Hypothalamus (tissue), 51 donors: ENCODE results near the gene C6orf15.
A peak's percentile ranks its signal among the peaks of the same experiment; 100 is the strongest.

Source experiments
- DNase-seq, 51 donors: peaks; one replicate each; lab custom pipeline; 2025; lab: John Stamatoyannopoulos, UW

The C6orf15 gene

GRCh38 chr6:31111712-31112111 lies 663 bp downstream of the C6orf15 start:
- DNase-seq: no peak

GRCh38 chr6:31110825-31111582 lies 1.4 kb downstream of the C6orf15 start:
- DNase-seq: no peak

DNA sequence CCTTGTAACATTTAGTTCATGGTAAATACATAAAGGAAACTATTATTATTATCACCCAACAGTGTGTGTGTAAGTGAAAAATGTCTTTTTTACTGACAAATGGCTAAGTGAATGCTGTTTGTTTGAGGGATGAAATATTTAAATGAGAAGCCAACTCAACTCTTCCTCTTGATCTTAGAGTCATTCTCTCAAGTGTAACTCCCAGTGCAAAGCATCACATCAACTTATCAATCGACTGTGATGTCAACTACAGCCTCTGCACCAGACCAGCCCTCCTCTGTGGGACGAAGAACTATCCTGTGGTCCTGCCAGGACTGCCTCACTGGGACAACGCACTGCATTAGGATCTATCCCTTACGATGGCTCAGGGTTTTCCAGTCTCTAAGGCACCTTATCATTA lies 5.3 kb downstream of the C6orf15 start:
- no peak for DNase-seq

DNA sequence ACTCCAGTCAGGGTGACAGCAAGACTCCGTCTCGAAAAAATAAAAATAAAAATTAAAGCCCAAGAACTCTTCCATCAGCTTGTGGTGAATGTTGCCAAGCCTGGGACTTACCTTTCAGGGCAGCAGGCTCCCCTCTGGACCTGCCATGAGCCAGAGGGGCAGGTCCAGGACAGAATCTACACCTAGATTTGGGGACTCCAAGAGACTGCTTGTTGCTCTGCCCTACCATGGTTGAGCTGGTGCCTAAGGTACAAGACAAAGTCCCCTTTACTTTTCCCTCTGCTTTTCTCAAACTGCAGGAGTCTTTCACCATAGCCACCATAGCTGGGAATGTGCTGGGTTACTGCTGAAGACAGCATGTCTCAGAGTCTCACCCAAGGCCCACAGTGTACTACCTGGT lies 9.2 kb downstream of the C6orf15 start:
- no peak for DNase-seq

DNA sequence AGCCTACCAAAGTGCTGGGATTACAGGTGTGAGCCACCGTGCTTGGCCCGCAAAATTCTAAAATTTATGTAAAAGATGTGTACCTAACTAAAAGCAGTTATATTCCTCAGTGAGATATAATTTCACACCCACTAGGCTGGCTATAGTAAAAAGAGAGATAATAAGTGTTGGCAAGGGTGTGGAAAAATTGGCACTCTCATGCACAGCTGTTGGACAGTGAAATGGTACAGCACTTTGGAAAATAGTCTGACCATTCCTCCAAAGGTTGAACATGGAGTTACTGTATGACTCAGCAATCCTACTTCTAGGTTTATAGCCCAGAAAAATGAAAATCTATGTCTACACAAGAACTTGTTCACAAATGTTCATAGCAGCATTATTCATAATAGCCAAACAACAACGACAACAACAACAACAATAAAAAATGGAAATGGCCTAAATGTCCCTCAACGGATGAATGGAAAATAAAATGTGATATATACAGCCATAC lies 13.9 kb downstream of the C6orf15 start:
- no peak for DNase-seq

GRCh38 chr6:31096656-31097055 lies 15.7 kb downstream of the C6orf15 start:
- DNase-seq: no peak

- DNase-seq: no peak
Observed at GRCh38 chr6:31096215-31096614, 16.2 kb downstream of the C6orf15 start.

DNA sequence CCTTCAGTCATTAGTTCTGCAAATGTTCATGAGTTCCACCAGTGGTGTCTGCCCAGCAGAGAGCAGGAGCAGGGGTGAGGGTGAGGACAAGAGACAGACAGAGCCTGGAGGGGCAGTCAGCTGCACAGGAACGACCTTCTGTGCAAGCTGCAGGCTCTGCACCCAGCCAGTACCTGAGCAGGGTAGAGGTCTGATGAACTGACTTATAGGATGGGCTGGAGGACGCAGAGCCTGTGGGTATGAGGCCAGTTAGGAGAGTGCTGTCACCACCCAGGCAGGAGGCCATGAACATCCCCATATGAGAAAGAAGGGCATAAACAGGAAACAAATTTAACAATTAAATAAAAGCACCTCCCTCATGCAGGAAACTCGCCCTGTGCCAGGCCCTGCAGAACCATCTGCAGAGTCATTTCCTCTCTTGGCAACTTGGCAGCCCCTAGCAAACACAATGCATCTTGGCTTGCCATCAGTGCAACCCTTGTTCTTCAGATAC lies 17.9 kb downstream of the C6orf15 start:
- no peak for DNase-seq

GRCh38 chr6:31092769-31093505 lies 19.4 kb downstream of the C6orf15 start:
- DNase-seq: no peak

GRCh38 chr6:31092238-31092637 lies 20.1 kb downstream of the C6orf15 start:
- no peak for DNase-seq

DNA sequence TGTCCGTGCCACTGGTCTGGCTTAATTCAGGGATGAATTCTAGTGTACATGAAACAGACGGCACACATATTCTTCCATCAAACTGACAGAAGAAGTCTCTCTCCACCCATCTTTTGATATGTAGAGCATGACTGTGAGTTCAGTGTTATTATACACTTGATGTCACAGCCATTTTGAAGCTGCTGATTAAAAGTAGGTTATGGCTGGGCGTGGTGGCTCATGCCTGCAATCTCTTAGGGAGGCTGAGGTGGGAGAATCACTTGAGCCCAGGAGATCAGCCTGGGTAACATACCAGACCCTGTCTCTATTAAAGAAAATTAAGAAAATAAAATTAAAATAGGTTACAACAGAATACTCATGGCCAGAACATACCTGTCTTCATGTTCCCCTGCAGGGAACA lies 20.7 kb downstream of the C6orf15 start:
- DNase-seq: no peak

DNA sequence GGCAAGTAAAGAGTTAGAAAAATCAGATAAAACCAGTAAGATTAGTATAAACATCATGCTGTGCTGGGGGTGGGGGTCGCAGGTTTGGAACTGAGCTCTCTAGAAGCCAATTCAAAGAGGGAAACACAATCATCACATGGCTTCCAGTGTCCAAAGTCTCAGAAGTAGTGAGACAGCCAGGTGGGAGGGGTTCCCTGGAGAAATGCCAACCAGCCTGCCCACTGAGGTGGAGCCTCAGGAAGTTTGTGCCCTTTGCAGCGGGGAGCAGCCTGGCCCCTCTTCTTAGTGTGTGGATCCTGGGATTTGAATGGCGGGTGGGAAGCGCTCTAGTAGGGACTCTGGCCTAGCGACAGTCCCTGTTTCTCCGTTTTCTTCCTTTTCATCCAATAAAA lies 21.4 kb downstream of the C6orf15 start:
- no peak for DNase-seq

- DNase-seq: no peak
Observed at GRCh38 chr6:31090275-31090972, 22.0 kb downstream of the C6orf15 start.

GRCh38 chr6:31087494-31088089 lies 24.8 kb downstream of the C6orf15 start:
- peak in 45 of 51 donors; percentile 3 to 97 (median 62) for DNase-seq

DNA sequence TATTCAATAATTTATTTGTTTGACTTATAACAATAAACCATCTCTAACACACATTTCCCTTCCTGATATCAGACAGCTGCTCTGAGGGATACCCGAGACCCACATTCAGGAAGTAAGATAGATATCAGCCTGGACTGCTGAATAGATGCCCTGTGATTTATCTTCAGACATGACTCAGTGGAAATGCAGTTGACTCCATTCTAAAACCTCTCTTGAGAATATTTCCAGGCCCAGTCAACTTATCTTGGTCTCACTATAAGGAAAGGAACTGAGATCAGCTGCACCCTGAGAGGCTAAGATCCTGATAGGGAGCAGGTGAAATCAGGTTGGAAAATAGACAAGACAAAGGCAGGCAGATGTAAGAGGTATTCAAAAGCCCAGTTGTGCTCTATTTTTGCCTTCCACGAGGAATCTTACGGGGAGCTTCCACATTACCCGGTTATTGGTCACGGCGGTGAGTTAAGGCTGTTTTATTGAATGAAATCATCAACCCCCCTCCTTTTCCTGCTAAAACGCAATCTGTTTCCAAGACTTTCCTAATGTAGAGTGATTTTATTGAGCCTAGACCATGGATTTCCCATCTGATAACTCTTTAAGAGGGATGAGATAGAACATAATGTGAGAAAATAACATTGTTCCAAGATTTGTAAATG lies 25.5 kb downstream of the C6orf15 start:
- no peak for DNase-seq

- peak in 3 of 51 donors; percentile 15 to 35 (median 22) for DNase-seq
Observed at GRCh38 chr6:31083742-31084354, 28.5 kb downstream of the C6orf15 start.

DNA sequence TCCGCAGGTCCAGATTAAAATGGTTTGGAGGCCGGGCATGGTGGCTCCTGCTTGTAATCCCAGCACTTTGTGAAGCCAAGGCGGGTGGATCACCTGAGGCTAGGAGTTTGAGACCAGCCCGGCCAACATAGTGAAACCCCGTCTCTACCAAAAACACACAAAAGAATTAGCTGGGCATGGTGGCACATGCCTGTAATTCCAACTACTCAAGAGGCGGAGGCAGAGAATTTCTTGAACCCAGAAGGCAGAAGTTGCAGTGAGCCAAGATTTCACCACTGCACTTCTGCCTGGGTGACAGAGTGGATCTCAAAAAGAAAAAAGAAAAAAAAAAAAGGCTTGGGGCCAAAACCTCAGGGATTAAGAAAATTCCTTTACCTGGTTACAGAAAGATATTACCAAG lies 30.5 kb downstream of the C6orf15 start:
- DNase-seq: no peak

- DNase-seq: peak in 42 of 51 donors; percentile 12 to 82 (median 40)
Observed at GRCh38 chr6:31079656-31080261, 32.6 kb downstream of the C6orf15 start.

DNA sequence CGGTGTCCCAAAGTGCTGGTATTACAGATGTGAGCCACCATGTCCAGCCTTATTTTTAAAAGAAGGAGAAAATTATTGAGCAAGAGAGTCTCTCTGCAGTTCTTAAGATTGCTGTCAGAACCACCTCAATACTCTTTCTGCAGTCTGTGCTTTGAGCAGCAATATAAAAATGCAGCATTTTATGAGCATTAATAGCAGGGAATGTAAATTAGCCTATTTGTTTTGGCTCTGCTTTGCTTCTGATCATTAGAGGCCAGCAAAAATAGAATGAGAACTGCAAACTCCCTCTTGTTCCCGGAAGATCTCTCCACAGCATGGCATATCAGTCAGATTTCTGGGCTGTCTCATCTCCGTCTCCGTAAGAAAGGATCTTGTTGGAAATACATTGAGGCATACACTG lies 35.8 kb downstream of the C6orf15 start:
- no peak for DNase-seq
